ENCODE results near the gene MAP1B.

MAP1B gene

GRCh38 chr5:72134226-72134899 is 27.1 kb downstream of the MAP1B start:
- no peak for DNase-seq

GRCh38 chr5:72137826-72138409 is 30.6 kb downstream of the MAP1B start:
- DNase-seq = no peak

- no peak for DNase-seq
Observed at GRCh38 chr5:72138943-72139521, 31.8 kb downstream of the MAP1B start.

GRCh38 chr5:72140711-72141110 is 33.4 kb downstream of the MAP1B start:
- DNase-seq = no peak

- DNase-seq = no peak
Observed at GRCh38 chr5:72141440-72142355, 34.4 kb downstream of the MAP1B start.

- DNase-seq = no peak
Observed at GRCh38 chr5:72144762-72145161, 37.5 kb downstream of the MAP1B start.

GRCh38 chr5:72145348-72145747 is 38.1 kb downstream of the MAP1B start:
- DNase-seq = no peak

- no peak for DNase-seq
Observed at GRCh38 chr5:72146056-72146455, 38.8 kb downstream of the MAP1B start.

- no peak for DNase-seq
Observed at GRCh38 chr5:72147569-72147968, 40.3 kb downstream of the MAP1B start.

GRCh38 chr5:72149742-72150141 is 42.5 kb downstream of the MAP1B start:
- DNase-seq = no peak

- no peak for DNase-seq
Observed at GRCh38 chr5:72151169-72151568, 43.9 kb downstream of the MAP1B start.

GRCh38 chr5:72151646-72152045 is 44.4 kb downstream of the MAP1B start:
- DNase-seq = no peak

- no peak for DNase-seq
Observed at GRCh38 chr5:72152545-72152944, 45.3 kb downstream of the MAP1B start.

GRCh38 chr5:72153551-72153950 is 46.3 kb downstream of the MAP1B start:
- no peak for DNase-seq

- no peak for DNase-seq
Observed at GRCh38 chr5:72154076-72154756, 46.9 kb downstream of the MAP1B start.

GRCh38 chr5:72156946-72157624 is 49.8 kb downstream of the MAP1B start:
- DNase-seq = no peak

- no peak for DNase-seq
Observed at GRCh38 chr5:72157625-72157962, 50.3 kb downstream of the MAP1B start.

GRCh38 chr5:72159501-72159911 is 52.2 kb downstream of the MAP1B start:
- DNase-seq = no peak

- DNase-seq = no peak
Observed at GRCh38 chr5:72160329-72160728, 53.1 kb downstream of the MAP1B start.

GRCh38 chr5:72160959-72161358 is 53.7 kb downstream of the MAP1B start:
- no peak for DNase-seq

- no peak for DNase-seq
Observed at GRCh38 chr5:72161951-72162350, 54.7 kb downstream of the MAP1B start.

GRCh38 chr5:72163349-72163983 is 56.2 kb downstream of the MAP1B start:
- no peak for DNase-seq
